IMR-90 (cell line): Measurements from ENCODE around the gene RUNX1.

Source experiments
- CEBPB ChIP-seq: IDR thresholded peaks from 2 replicates; pipeline ENCODE4 v1.6.1; 2012; ENCODE audit warnings: low read depth, low read length, improper control_type of control experiment
- CHD1 ChIP-seq: IDR thresholded peaks from 2 replicates; pipeline ENCODE4 v1.6.1; 2012; ENCODE audit warnings: low read depth, low read length, improper control_type of control experiment
- MXI1 ChIP-seq: IDR thresholded peaks from 2 replicates; pipeline ENCODE4 v1.6.1; 2012; ENCODE audit warnings: low read depth, mild to moderate bottlenecking, low read length, moderate library complexity, borderline replicate concordance
- POLR2A ChIP-seq: IDR thresholded peaks from 2 replicates; pipeline ENCODE4 v1.6.1; 2012; ENCODE audit warnings: mild to moderate bottlenecking, low read depth, low read length
- RAD21 ChIP-seq: IDR thresholded peaks from 2 replicates; pipeline ENCODE4 v1.6.1; 2012; ENCODE audit warnings: low read length, improper control_type of control experiment
- SMC3 ChIP-seq: fragments of 150-350 bp; IDR thresholded peaks from 2 replicates; pipeline ENCODE4 v1.6.1; 2016; ENCODE audit warnings: low read depth, mild to moderate bottlenecking, antibody characterized with exemption, low read length, moderate library complexity
- TF ChIP-seq, protein P1 (sequence below): conservative IDR thresholded peaks from 2 replicates; pipeline ENCODE4 v1.5.1; 2012; ENCODE audit warnings: mild to moderate bottlenecking, low read depth, low read length, improper control_type of control experiment

GRCh38 chr21:34924771-34925419 lies 124.2 kb downstream of the RUNX1 start:
- TF ChIP-seq, protein P1, sequence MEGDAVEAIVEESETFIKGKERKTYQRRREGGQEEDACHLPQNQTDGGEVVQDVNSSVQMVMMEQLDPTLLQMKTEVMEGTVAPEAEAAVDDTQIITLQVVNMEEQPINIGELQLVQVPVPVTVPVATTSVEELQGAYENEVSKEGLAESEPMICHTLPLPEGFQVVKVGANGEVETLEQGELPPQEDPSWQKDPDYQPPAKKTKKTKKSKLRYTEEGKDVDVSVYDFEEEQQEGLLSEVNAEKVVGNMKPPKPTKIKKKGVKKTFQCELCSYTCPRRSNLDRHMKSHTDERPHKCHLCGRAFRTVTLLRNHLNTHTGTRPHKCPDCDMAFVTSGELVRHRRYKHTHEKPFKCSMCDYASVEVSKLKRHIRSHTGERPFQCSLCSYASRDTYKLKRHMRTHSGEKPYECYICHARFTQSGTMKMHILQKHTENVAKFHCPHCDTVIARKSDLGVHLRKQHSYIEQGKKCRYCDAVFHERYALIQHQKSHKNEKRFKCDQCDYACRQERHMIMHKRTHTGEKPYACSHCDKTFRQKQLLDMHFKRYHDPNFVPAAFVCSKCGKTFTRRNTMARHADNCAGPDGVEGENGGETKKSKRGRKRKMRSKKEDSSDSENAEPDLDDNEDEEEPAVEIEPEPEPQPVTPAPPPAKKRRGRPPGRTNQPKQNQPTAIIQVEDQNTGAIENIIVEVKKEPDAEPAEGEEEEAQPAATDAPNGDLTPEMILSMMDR: no peak
- TF ChIP-seq CHD1 (no peak), POLR2A (no peak), CEBPB (no peak), RAD21 (no peak), SMC3 (no peak), MXI1 (no peak)
